Left ventricle myocardium inferior (tissue), 1 donor: ENCODE data around the gene KCNQ1. TPM values are rescaled to one million over a fixed set of nuclear protein-coding genes. Genes with fewer than 3 reads are reported as not detected.

Experiments
- DNase-seq: peaks from one replicate; pipeline ENCODE4 v3.0.0-alpha.2; 2020
- H3K27ac ChIP-seq: fragments of 200-600 bp; replicated peaks from 2 replicates; pipeline ENCODE4 v1.8.0; 2021
- H3K27me3 ChIP-seq: fragments of 200-600 bp; 2 replicates; pipeline ENCODE4 v1.8.0; 2021; ENCODE audit warnings: low read depth
- H3K36me3 ChIP-seq: fragments of 200-600 bp; 2 replicates; pipeline ENCODE4 v1.8.0; 2021
- H3K4me1 ChIP-seq: fragments of 200-600 bp; 2 replicates; pipeline ENCODE4 v1.8.0; 2021
- H3K4me3 ChIP-seq: fragments of 200-600 bp; 2 replicates; pipeline ENCODE4 v1.8.0; 2021; ENCODE audit warnings: mild to moderate bottlenecking, moderate library complexity
- H3K9me3 ChIP-seq: fragments of 200-600 bp; replicated peaks from 2 replicates; pipeline ENCODE4 v1.8.0; 2021
- intact Hi-C: fragments of 100-400 bp; cut with micrococcal nuclease; formaldehyde crosslinking; loops from one replicate; pipeline ENCODE4 v1.11.0; 2022
- total RNA-seq: library from RNA; stranded (reverse); fragmentation: NEBNext Ultra II Directional; extraction: Animal tissue kit (Norgen Biotek cat#: 25700); gene quantifications from one replicate; pipeline ENCODE4 v1.2.1, GENCODE V29; 2021
- TF ChIP-seq, protein P1 (sequence below): fragments of 200-600 bp; IDR thresholded peaks from 2 replicates; pipeline ENCODE4 v1.8.0; 2021; ENCODE audit warnings: antibody characterized with exemption, mild to moderate bottlenecking, borderline replicate concordance
- donor health status: DM: no; HTN: yes; CAD: no; lungs with severe emphysema.

KCNQ1 gene
- total RNA-seq, 1 donor from 2014 or later = 41.8 TPM

GRCh38 chr11:2750101-2750681 lies 305.4 kb downstream of the KCNQ1 start:
- intact Hi-C loops = no loop called here
- H3K9me3 ChIP-seq = no peaks in the 10 kb centered on the region

DNA sequence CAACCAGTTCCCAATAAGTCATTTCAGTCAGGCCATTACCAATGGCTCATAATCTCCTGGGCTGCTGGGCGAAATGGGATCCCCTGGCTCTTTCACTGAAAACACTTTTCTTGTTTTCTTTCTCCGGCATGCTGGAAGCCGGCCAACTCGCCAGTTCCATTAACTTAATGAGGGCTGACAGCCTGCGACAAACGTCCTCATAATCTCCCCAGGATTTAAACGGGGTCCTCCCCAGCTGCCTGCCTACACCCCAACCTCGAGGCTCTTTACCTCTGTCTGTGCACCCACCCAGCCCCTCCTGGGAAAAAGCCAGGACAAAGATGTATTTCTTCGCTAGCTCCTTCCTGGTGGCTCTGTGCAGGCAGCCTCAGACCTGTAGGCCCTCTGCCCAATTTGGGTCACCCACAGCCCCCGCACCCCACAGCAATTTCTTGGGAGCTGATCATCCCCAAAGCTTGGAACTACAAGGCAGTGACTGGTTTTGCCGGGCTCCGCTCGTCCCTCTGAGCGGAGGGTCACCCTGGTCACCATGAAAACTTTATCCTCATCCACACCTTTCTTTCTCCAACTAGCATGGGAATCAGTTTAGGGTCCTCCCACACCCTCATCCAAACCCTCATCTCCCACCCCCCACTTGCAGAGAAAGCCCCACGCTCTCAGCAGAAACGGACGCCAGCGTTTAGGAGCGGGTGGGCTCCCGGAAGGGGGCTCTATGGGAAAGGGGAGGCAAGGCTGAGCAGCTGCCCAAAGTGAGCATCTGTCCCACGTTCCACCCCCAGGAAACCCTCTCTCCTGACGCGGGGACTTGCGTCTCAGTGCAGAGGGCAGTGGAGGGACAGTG lies 306.1 kb downstream of the KCNQ1 start:
- DNase-seq = peak; percentile 12
- H3K27ac ChIP-seq = no peak overlapping the region
- intact Hi-C loops = no loop called here
- TF ChIP-seq, protein P1, sequence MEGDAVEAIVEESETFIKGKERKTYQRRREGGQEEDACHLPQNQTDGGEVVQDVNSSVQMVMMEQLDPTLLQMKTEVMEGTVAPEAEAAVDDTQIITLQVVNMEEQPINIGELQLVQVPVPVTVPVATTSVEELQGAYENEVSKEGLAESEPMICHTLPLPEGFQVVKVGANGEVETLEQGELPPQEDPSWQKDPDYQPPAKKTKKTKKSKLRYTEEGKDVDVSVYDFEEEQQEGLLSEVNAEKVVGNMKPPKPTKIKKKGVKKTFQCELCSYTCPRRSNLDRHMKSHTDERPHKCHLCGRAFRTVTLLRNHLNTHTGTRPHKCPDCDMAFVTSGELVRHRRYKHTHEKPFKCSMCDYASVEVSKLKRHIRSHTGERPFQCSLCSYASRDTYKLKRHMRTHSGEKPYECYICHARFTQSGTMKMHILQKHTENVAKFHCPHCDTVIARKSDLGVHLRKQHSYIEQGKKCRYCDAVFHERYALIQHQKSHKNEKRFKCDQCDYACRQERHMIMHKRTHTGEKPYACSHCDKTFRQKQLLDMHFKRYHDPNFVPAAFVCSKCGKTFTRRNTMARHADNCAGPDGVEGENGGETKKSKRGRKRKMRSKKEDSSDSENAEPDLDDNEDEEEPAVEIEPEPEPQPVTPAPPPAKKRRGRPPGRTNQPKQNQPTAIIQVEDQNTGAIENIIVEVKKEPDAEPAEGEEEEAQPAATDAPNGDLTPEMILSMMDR = no peak
- no peaks in the 10 kb centered on the region for H3K27me3 ChIP-seq
- H3K4me1 ChIP-seq = no peaks in the 10 kb centered on the region
- no peak overlapping the region for H3K4me3 ChIP-seq
- peaks cover under 1% of the 10 kb centered on the region for H3K9me3 ChIP-seq
- no peaks in the 10 kb centered on the region for H3K36me3 ChIP-seq

More at GRCh38 chr11:2750101-2750681, 305.4 kb downstream of the KCNQ1 start:
- Histone ChIP-seq H3K27me3 (no peaks in the 10 kb centered on the region), H3K4me3 (no peak overlapping the region), H3K27ac (no peak overlapping the region), H3K36me3 (no peaks in the 10 kb centered on the region), H3K4me1 (no peaks in the 10 kb centered on the region)
- peak; percentile 12 for DNase-seq
- TF ChIP-seq, protein P1 = no peak

DNA sequence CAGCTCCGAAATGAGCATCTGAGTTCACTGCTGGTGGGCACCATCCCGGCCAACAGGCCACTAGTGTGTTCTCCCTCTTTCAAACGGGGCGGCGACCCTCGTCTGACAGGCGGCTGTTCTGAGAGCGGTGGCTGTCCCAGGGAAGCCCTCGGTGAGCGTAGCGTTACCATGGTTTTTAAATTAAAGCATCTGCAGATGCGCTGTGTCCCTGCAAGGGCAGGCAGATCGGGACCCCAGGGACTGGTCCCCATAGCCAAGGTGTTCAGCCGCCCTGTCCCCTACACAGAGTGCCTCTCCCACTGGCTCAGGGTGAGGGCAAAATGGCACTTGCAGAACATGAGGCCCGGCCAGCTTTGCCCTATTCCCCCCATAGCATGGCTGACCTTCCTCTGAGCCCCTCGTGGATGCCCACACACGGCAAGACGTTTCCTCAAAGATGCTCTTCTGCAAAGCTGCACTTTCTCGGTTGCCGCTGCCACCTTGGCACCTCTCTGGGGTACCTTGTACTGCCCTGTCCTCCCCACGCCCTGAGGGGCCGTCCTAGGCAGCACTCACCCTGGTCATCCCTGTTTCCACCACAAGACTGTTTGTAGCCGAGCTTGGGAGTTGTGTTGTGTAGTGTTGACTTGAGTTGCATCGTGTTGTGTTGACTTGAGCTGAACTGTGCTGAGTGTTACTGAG lies 306.9 kb downstream of the KCNQ1 start:
- Histone ChIP-seq H3K9me3 (peaks cover 8% of the 10 kb centered on the region), H3K4me3 (no peak overlapping the region), H3K4me1 (no peaks in the 10 kb centered on the region), H3K36me3 (no peaks in the 10 kb centered on the region), H3K27ac (no peak overlapping the region), H3K27me3 (no peaks in the 10 kb centered on the region)
- DNase-seq = peak; percentile 7
- intact Hi-C loops = no loop called here
- TF ChIP-seq, protein P1 = no peak

GRCh38 chr11:2752204-2752770 lies 307.5 kb downstream of the KCNQ1 start:
- intact Hi-C loops = no loop called here
- Histone ChIP-seq H3K9me3 (peaks cover 14% of the 10 kb centered on the region), H3K36me3 (no peaks in the 10 kb centered on the region), H3K4me1 (no peaks in the 10 kb centered on the region), H3K27me3 (no peaks in the 10 kb centered on the region), H3K27ac (no peak overlapping the region), H3K4me3 (no peak overlapping the region)
- TF ChIP-seq, protein P1 = no peak
- peak; percentile 5 for DNase-seq

- no peaks in the 10 kb centered on the region for H3K4me1 ChIP-seq
- no peaks in the 10 kb centered on the region for H3K36me3 ChIP-seq
- H3K9me3 ChIP-seq = peaks cover 16% of the 10 kb centered on the region
- intact Hi-C loops = no loop called here
- H3K4me3 ChIP-seq = no peak overlapping the region
- no peak overlapping the region for H3K27ac ChIP-seq
- no peaks in the 10 kb centered on the region for H3K27me3 ChIP-seq
- TF ChIP-seq, protein P1 = no peak
- no peak for DNase-seq
Observed at GRCh38 chr11:2752923-2753322, 308.1 kb downstream of the KCNQ1 start.
